ENCODE results near the gene ELMO2.

The ELMO2 gene

DNA sequence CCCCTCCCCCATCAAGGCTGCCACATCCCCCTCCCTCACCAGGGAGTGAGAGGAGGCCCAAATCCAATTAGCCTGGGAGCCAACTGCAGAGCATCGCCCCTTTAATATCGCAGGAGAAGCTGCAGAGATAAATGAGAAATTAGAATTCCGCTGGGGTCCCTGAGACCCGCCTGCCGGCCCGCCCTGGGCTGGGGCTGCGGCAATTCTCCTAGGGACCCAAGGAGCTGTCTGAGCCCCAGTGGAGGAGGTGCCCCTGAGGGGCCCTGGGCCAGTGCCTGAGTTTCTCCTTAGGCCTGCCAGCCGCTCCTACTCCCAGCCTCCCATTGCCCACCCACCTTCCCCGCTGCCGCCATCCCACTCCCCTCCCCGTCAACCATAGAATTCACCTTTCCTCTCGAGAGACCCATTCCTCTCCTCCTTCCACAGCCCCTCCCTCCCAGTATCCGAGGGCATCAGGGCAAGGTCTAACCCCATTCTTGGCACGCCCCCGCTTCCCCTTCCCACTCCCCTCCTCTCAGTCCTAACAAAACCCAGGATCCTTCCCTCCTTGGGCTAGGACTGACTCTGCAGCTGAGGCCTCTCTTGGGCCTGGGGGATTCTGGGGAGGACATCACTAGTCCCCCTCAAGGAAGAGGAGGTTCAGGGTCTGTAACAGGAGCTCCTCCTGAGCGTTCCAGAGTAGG lies 78.1 kb downstream of the ELMO2 start:
- TF ChIP-seq, protein P1, sequence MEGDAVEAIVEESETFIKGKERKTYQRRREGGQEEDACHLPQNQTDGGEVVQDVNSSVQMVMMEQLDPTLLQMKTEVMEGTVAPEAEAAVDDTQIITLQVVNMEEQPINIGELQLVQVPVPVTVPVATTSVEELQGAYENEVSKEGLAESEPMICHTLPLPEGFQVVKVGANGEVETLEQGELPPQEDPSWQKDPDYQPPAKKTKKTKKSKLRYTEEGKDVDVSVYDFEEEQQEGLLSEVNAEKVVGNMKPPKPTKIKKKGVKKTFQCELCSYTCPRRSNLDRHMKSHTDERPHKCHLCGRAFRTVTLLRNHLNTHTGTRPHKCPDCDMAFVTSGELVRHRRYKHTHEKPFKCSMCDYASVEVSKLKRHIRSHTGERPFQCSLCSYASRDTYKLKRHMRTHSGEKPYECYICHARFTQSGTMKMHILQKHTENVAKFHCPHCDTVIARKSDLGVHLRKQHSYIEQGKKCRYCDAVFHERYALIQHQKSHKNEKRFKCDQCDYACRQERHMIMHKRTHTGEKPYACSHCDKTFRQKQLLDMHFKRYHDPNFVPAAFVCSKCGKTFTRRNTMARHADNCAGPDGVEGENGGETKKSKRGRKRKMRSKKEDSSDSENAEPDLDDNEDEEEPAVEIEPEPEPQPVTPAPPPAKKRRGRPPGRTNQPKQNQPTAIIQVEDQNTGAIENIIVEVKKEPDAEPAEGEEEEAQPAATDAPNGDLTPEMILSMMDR (IDR thresholded peaks at IDR 0.05; ENCODE audit: low read length, missing control alignments) = no peak
- no peak for DNase-seq (ENCODE audit: low read depth)
- no peak overlapping the region for H3K4me3 ChIP-seq (replicated peaks; ENCODE audit: low read depth, low read length)

DNA sequence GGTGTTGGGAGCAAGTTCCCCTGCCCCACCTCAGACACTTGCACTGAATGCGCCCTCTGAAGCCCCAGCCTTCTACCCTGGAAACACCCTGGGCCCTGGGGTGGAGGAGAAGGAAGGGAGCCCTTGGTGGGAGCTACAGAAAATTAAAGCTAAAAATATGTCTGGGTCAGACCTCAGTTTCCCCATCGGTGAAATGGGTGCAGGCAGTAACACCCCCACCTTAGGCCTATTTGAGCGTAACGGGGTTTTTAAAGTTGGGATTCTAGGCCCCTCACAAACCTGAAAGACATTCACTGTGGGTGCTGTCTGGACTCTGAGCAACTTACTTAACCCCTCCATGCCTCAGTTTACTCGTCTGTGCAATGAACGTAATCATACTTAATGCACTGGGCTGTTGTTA lies 78.9 kb downstream of the ELMO2 start:
- DNase-seq (ENCODE audit: low read depth) = no peak
- TF ChIP-seq, protein P1 (IDR thresholded peaks at IDR 0.05; ENCODE audit: low read length, missing control alignments) = no peak

DNA sequence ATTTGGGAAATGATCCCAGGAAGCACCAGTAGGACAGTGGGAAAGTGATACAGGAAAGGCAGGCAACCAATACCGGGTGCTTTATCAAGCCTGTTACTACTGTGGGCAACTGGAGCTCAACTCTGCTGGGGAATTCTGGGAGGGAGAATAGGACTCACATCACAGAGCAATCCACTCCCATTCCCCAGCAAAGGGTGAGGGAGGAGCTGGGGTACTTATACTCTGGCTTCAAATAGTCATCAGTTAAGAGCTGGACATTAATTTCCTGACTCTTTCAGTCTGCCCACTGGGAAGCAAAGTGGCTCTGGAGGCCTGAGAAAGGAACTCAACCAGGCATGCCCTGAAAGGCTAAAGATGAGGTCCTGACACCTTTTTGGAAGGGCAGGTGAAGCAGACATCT lies 80.6 kb downstream of the ELMO2 start:
- H3K4me3 ChIP-seq (replicated peaks; ENCODE audit: low read depth, low read length) = no peak overlapping the region
- TF ChIP-seq, protein P1 (IDR thresholded peaks at IDR 0.05; ENCODE audit: low read length, missing control alignments) = no peak
- no peak for DNase-seq (ENCODE audit: low read depth)

More for the DNA sequence above, 78.9 kb downstream of the ELMO2 start:
- H3K4me3 ChIP-seq (replicated peaks; ENCODE audit: low read depth, low read length) = no peak overlapping the region

DNA sequence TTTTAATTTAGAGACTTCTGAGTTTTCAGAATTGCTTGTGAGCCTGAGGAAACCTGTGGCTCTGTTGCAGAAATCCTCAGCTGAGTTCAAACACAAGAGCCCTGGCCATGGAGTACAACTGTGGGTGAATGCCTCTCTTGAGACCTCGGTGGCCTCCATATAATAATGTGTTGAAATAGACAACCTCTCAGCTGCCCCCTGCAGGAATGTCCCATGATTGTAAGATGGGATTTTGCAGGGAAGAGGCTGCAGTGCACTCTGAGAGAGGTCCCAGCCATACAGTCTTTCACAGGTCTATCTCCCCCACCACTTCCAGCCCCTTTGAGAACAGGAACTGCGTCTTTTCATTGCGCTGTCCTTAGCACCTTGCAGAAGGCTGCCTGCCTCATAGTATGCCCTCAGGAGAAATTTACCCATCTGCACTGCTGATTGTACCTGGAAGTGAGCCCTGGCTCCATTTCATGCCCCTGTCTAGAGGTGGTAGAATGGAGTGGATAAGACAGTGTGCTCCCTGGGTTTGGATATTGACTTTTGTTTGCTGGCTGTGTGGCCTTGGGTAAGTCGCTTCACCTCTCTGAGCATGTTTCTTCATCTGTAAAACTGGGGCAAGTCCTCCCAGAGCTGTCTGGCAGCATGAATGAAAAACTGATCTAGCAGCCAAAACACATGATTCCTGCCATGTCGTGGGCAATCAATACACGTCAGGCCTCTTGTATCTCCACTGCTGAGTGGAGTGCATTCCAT lies 81.3 kb downstream of the ELMO2 start:
- TF ChIP-seq, protein P1 (IDR thresholded peaks at IDR 0.05; ENCODE audit: low read length, missing control alignments) = peak; percentile 53

DNA sequence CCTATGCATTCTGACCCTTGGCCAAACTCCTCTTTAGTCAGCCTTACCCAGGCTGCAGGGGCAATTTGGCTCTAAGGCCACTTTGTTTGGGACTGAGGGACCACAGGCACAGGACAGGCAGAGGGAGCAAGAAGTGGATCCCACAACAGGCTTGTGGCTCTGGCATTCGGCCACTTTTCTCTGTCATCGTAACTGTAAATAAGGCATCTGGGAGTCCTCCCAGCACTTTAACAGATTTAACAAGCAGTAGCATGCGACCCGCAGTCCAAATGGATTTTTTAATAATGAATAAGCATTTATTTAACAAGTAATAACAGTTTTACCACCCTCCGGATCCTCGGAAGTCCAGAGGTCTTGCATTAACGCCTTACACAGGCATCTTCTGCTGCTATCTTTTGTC lies 82.0 kb downstream of the ELMO2 start:
- DNase-seq (ENCODE audit: low read depth) = no peak
- TF ChIP-seq, protein P1 (IDR thresholded peaks at IDR 0.05; ENCODE audit: low read length, missing control alignments) = no peak
- no peak overlapping the region for H3K4me3 ChIP-seq (replicated peaks; ENCODE audit: low read depth, low read length)

More for the DNA sequence above, 81.3 kb downstream of the ELMO2 start:
- peak; percentile 43 for DNase-seq (ENCODE audit: low read depth)
- no peak overlapping the region for H3K4me3 ChIP-seq (replicated peaks; ENCODE audit: low read depth, low read length)

DNA sequence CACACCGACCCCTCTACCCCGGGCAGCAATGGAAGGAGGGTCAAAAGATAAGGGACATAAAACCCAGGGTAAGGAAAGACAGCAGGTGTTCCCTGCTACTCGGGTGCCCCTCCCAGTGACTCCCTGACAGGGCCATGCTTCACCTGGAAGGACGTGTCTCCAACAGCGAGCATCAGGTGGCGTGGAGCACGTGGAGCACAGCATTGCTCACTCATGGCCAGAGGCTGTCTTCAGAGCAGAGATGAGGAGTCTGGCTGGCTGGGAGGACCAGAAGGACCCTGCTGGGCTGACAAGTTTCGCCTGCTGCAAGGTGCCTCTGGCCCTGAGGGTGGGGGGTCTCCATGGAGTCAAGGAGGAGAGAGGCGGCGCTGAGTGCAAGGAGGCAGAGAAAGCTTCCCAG lies 82.9 kb downstream of the ELMO2 start:
- no peak overlapping the region for H3K4me3 ChIP-seq (replicated peaks; ENCODE audit: low read depth, low read length)
- TF ChIP-seq, protein P1 (IDR thresholded peaks at IDR 0.05; ENCODE audit: low read length, missing control alignments) = no peak
- no peak for DNase-seq (ENCODE audit: low read depth)
